GM18526 (cell line): ENCODE results near the gene EEF1E1.

ENCODE experiments used
- POLR2A ChIP-seq: IDR thresholded peaks from 3 replicates; pipeline ENCODE4 v1.6.1; 2011; ENCODE audit not compliant: insufficient read length; ENCODE audit errors: extremely low read depth

Gene EEF1E1

GRCh38 chr6:8054276-8054675, 48.1 kb downstream of the EEF1E1 start:
- TF ChIP-seq POLR2A = no peak

- no peak for TF ChIP-seq POLR2A
These were observed 54.6 kb downstream of the EEF1E1 start for GRCh38 chr6:8047541-8048292.

GRCh38 chr6:8043221-8043620, 59.1 kb downstream of the EEF1E1 start:
- TF ChIP-seq POLR2A = no peak

- no peak for TF ChIP-seq POLR2A
These were observed 60.3 kb downstream of the EEF1E1 start for GRCh38 chr6:8041913-8042583.

- no peak for TF ChIP-seq POLR2A
These were observed 71.4 kb downstream of the EEF1E1 start for GRCh38 chr6:8030920-8031319.
